Esophagus muscularis mucosa (tissue), 4 donors: ENCODE results near the gene C16orf74. TPM values are rescaled to one million over a fixed set of nuclear protein-coding genes. Genes with fewer than 3 reads are reported as not detected.

Source experiments
- DNase-seq: peaks from one replicate; pipeline ENCODE4 v3.0.0-alpha.2; 2017; ENCODE audit errors: extremely low spot score
- H3K27ac ChIP-seq, 4 donors: fragments of 200-600 bp; sonication (generic); replicated peaks in 1 of 4; 1 replicate in 3 of 4; 2 replicates in 1 of 4; pipeline ENCODE4 v1.5.1; 2016 to 2019; ENCODE audit warnings: mild to moderate bottlenecking in 1 of 4
- H3K27me3 ChIP-seq, 4 donors: fragments of 200-600 bp; sonication (generic); one replicate each; pipeline versions ENCODE4 v1.5.1 to v1.6.0; 2016 to 2019
- H3K36me3 ChIP-seq, 4 donors: fragments of 200-600 bp; sonication (generic); one replicate each; pipeline ENCODE4 v1.5.1; 2016 to 2019
- H3K4me1 ChIP-seq, 4 donors: fragments of 200-600 bp; sonication (generic); one replicate each; pipeline ENCODE4 v1.5.1; 2016 to 2019
- H3K4me3 ChIP-seq, 4 donors: fragments of 200-600 bp; sonication (generic); 1 replicate in 2 of 4; 2 replicates in 2 of 4; pipeline ENCODE4 v1.5.1; 2016 to 2019; ENCODE audit warnings: mild to moderate bottlenecking in 4 of 4, moderate library complexity in 1 of 4
- H3K9me3 ChIP-seq, 4 donors: fragments of 200-600 bp; sonication (generic); 1 replicate in 3 of 4; 2 replicates in 1 of 4; pipeline ENCODE4 v1.5.1; 2016 to 2019
- EP300 ChIP-seq: sonication (generic); formaldehyde crosslinking; IDR thresholded peaks from one replicate; pipeline ENCODE4 v1.6.1; 2017; ENCODE audit warnings: antibody characterized with exemption
- POLR2A ChIP-seq: fragments of 450-650 bp; IDR thresholded peaks from one replicate; pipeline ENCODE4 v1.6.1; 2017; ENCODE audit warnings: antibody characterized with exemption, moderate library complexity, mild to moderate bottlenecking, low read depth
- POLR2AphosphoS5 ChIP-seq, 2 donors: sonication (generic); formaldehyde crosslinking; IDR thresholded peaks; one replicate each; pipeline ENCODE4 v1.6.1; 2017; ENCODE audit warnings: antibody characterized with exemption in 2 of 2
- WGBS: methylation state at CpG from one replicate; pipeline ENCODE4 v1.1.5; 2018; 5-methylcytosine and 5-hydroxymethylcytosine counted together
- intact Hi-C: fragments of 100-400 bp; cut with DNase I; formaldehyde crosslinking; loops from one replicate; pipeline ENCODE4 v1.15.1; 2023
- total RNA-seq, 4 donors: library from RNA; depleted of rRNA; stranded (reverse); fragments of >200 nt; gene quantifications; one replicate each; pipeline versions ENCODE4 v1.1.0 to v1.2.1, GENCODE V29; 2016
- TF ChIP-seq, protein P1 (sequence below), 3 experiments: fragments of 200-600 bp in 2 of 3; fragments of 450-650 bp in 1 of 3; sonication (generic) in 2 of 3; IDR thresholded peaks; one replicate each; pipeline ENCODE4 v1.5.1; 2017 to 2019; ENCODE audit warnings: antibody characterized with exemption in 3 of 3, mild to moderate bottlenecking in 2 of 3, moderate library complexity in 1 of 3

The C16orf74 gene
- total RNA-seq, 4 donors from 2014 or later, result 0.83 to 2.4 (median 0.83) TPM; not detected in 1

- peaks cover 0 to 48% (median 0%) of the 10 kb centered on the region in 4 donors for H3K27me3 ChIP-seq
- H3K27ac ChIP-seq, result no peak overlapping the region
- H3K4me1 ChIP-seq, result no peaks in the 10 kb centered on the region
- intact Hi-C loops, result no loop called here
- H3K36me3 ChIP-seq, result no peaks in the 10 kb centered on the region
- H3K4me3 ChIP-seq, result no peak overlapping the region
- no peaks in the 10 kb centered on the region for H3K9me3 ChIP-seq
- no peak for TF ChIP-seq POLR2AphosphoS5 (IDR thresholded peaks at IDR 0.05)
- DNase-seq, result no peak
- 93% methylated on average over 2 of the region's 2 CpGs for WGBS
These were observed 12.7 kb upstream of the C16orf74 start for GRCh38 chr16:85763616-85764015.

- no peaks in the 10 kb centered on the region for H3K36me3 ChIP-seq
- H3K27ac ChIP-seq, result no peak overlapping the region
- TF ChIP-seq, protein P1, sequence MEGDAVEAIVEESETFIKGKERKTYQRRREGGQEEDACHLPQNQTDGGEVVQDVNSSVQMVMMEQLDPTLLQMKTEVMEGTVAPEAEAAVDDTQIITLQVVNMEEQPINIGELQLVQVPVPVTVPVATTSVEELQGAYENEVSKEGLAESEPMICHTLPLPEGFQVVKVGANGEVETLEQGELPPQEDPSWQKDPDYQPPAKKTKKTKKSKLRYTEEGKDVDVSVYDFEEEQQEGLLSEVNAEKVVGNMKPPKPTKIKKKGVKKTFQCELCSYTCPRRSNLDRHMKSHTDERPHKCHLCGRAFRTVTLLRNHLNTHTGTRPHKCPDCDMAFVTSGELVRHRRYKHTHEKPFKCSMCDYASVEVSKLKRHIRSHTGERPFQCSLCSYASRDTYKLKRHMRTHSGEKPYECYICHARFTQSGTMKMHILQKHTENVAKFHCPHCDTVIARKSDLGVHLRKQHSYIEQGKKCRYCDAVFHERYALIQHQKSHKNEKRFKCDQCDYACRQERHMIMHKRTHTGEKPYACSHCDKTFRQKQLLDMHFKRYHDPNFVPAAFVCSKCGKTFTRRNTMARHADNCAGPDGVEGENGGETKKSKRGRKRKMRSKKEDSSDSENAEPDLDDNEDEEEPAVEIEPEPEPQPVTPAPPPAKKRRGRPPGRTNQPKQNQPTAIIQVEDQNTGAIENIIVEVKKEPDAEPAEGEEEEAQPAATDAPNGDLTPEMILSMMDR (IDR thresholded peaks at IDR 0.05), result no peak
- no peak for TF ChIP-seq POLR2A
- TF ChIP-seq POLR2AphosphoS5 (IDR thresholded peaks at IDR 0.05), result no peak
- no peak for TF ChIP-seq EP300
- no peak for DNase-seq
- H3K4me3 ChIP-seq, result no peak overlapping the region
- intact Hi-C loops, result no loop called here
- H3K4me1 ChIP-seq, result no peaks in the 10 kb centered on the region
- H3K27me3 ChIP-seq, result peaks cover 0 to 49% (median 0%) of the 10 kb centered on the region in 4 donors
- no peaks in the 10 kb centered on the region for H3K9me3 ChIP-seq
- 87% methylated on average over 6 of the region's 12 CpGs for WGBS
These were observed 12.1 kb upstream of the C16orf74 start for GRCh38 chr16:85762970-85763369.

DNA sequence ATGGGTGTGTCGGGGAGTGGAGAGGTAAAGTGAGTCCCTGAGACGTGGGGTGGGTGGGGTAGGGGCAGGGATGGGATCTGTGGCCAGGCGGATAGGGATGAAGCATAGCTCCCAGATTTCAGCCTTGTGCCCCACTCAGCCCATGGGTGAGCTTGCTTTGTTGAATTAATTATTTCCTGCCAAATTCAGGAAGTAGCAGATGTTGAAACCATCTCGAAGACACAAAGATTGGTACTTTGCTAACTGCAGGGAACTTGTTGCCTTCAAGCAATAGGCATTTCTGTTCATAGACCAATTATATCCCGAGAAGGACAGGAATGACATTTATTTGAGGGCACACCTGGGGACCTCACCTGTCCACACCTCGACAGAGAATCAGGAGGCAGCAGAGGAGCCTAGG is 11.0 kb upstream of the C16orf74 start:
- H3K36me3 ChIP-seq, result no peaks in the 10 kb centered on the region
- WGBS, result 69% methylated on average over 6 of the region's 6 CpGs
- intact Hi-C loops, result no loop called here

GRCh38 chr16:85759631-85760419 is 8.9 kb upstream of the C16orf74 start:
- 66% methylated on average over 20 of the region's 20 CpGs for WGBS
- TF ChIP-seq POLR2AphosphoS5 (IDR thresholded peaks at IDR 0.05) (no peak), POLR2A (no peak)
- TF ChIP-seq, protein P1 (IDR thresholded peaks at IDR 0.05), result peak in 2 of 3 experiments; percentile 7 to 24
- no peaks in the 10 kb centered on the region for H3K4me1 ChIP-seq
- H3K36me3 ChIP-seq, result no peaks in the 10 kb centered on the region
- no peak overlapping the region for H3K4me3 ChIP-seq
- intact Hi-C loops, result no loop called here
- DNase-seq, result no peak
- H3K9me3 ChIP-seq, result no peaks in the 10 kb centered on the region
- H3K27ac ChIP-seq, result no peak overlapping the region
- H3K27me3 ChIP-seq, result peaks cover 0 to 44% (median 0%) of the 10 kb centered on the region in 4 donors

More for the DNA sequence above, 11.0 kb upstream of the C16orf74 start:
- Histone ChIP-seq H3K9me3 (no peaks in the 10 kb centered on the region), H3K27ac (no peak overlapping the region), H3K4me3 (no peak overlapping the region), H3K4me1 (no peaks in the 10 kb centered on the region), H3K27me3 (peaks cover 0 to 49% (median 0%) of the 10 kb centered on the region in 4 donors)
- TF ChIP-seq EP300 (no peak), POLR2AphosphoS5 (IDR thresholded peaks at IDR 0.05) (no peak), POLR2A (no peak)
- TF ChIP-seq, protein P1 (IDR thresholded peaks at IDR 0.05), result no peak
- DNase-seq, result no peak

DNA sequence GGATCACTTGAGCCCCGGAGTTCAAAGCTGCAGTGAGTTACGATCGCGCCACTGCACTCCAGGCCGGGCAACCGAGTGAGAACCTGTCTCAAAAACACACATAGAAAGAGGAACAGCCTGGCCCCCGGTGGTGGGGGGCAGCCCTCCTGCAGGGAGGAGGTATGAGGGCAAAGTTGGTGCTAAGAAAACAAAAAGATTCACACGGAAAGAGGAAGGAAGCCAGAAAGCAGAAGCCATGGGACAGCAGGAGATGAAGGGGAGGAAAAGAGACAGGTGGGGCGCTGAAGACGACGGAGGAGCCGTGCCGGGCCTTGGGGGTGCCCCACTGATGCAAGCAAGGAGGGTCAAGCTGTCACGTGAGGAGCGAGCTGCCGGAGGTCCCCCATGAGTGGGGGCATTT is 8.2 kb upstream of the C16orf74 start:
- intact Hi-C loops, result no loop called here
- WGBS, result 68% methylated on average over 16 of the region's 16 CpGs

More for the DNA sequence above, 8.2 kb upstream of the C16orf74 start:
- Histone ChIP-seq H3K36me3 (no peaks in the 10 kb centered on the region), H3K4me3 (no peak overlapping the region), H3K27me3 (peaks cover 0 to 40% (median 0%) of the 10 kb centered on the region in 4 donors), H3K27ac (no peak overlapping the region), H3K9me3 (no peaks in the 10 kb centered on the region), H3K4me1 (no peaks in the 10 kb centered on the region)
- no peak for TF ChIP-seq POLR2AphosphoS5 (IDR thresholded peaks at IDR 0.05)
- TF ChIP-seq EP300, result no peak
- TF ChIP-seq, protein P1 (IDR thresholded peaks at IDR 0.05), result no peak
- no peak for TF ChIP-seq POLR2A
- DNase-seq, result no peak
